ENCODE measurements around the gene GBE1.

The GBE1 gene

DNA sequence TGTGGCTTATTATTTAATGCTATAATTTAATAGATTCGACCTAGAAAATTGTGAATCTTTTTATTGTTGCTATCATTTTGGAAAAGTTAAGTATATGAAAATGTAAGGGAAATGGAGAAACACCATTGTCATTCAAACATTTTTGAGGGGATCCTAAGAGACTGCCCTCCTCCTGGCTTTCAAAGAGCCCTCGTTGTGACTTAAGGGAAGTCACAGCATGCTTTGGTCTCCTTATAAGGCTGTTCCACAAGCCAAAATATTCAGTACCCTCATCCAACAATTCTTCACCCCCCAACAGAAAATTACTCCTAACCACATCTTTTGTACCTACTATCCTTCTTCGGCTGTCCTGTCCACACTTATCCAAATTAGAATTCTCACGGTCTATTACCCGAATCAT lies 140.2 kb downstream of the GBE1 start:
- DNase-seq (ENCODE audit: low spot score), result no peak

DNA sequence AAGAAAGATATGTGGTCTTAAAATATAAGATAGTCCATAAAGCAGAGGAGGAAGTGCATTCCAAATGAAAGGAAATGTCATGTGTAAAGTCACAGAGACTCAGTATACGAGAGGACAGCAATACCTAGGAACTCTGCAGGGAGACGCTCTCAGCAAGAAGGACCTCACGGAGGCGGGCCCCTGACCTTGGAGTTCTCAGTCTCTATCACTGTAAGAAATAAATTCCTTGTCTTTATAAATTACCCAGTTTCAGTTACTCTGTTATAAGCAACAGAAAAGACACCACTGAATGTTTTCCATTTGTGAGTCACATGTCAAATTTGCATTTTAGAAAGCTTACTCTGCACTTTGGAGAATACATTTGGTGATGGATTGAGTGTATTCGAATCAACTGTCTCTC lies 140.6 kb downstream of the GBE1 start:
- DNase-seq (ENCODE audit: low spot score), result no peak

DNA sequence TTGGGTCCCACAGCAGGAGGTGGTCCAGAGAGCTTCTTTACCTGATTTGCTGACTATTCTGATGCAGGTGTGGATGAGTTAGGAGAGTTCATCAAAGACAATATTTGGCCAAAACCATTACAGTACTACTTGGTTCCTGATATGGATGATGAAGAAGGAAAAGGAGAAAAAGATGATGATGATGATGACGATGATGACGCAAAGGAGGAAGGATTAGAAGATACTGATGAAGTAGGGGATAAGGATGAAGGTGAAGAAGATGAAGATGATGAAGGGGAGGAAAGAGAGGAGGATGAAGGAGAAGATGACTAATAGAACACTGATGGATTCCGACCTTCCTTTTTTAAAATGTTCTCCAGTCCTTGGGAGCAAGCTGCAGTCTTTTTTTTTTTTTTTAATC lies 148.7 kb downstream of the GBE1 start:
- no peak for DNase-seq (ENCODE audit: low spot score)

DNA sequence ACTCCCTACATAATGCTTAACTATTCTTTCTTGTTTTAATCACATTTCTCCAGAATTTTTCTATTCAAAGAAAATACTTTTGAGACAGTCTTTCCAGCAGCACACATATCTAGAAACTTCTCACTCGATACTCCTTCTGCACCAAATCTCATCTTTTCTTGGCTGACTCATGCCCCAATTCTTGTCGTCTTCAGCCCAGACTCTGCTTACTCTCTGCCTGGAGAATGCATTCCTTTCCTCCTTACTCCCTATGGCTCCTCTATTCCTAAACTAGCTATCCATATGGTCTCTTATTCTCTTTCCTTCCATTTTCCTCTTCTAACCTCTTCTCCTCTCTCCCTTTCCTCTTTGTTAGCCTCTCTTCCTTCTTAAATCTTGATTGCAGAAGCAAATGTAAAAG lies 158.7 kb downstream of the GBE1 start:
- DNase-seq (ENCODE audit: low spot score), result peak; percentile 47

DNA sequence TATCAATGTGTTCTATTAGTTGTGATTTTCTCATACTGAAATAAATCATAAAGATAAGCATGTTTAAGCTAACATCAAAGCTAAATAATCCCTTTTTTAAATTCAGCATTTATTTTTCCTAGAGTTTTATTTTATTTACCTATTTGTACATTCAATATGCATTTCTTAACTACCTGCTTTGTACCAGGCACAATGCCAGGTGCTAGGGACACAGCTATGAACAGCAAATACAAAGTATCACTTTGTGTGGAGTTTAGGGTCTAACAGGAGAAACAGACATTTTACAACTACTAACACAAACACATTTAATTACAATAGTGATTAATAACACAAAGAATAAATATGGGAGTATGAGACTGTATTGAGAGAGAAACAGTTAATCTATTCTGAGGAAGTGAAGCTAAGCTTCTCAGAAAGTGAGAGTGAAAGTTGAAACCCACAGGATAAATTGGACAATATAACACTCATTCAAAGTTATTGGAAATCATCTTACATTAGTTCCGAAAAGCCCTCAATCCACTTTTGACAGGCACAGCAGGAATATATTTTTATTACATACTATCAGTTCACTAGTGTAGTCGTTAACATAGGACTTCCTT lies 159.6 kb downstream of the GBE1 start:
- DNase-seq (ENCODE audit: low spot score), result no peak

DNA sequence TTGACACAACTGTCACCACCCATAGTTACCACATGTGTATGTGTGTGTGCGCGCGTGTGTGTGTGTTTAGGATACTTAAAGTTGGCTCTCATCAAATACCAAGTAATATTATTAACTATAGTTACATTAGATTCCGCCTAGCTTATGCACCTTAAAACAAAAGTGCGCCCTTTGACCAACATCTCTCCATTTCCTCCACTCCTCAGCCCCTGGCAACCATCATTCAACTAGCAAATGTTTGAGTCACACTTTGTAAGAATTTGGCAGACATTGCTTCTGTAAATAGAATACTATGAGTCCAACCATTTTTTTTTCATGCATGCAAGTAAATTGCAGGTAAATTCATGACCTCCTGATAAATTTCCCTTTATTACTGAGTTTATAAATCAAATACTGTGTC lies 169.3 kb downstream of the GBE1 start:
- DNase-seq (ENCODE audit: low spot score), result no peak

DNA sequence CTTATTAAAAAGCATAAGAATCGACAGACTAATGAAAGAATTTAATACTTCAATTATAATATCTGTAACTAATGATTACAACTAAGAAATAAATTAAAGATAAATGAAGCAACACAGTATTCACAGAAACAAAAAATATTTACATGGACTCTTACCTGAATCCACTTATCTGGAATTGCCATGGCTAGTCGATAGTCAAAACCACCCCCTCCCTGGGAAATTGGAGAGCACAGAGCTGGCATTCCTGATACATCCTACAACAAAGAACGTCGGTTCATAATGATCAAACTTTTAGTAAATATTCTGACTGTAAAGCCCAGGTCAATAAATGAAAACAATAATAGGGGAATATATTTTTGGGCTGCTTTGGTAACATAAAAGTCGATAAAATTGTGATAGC lies 175.5 kb downstream of the GBE1 start:
- DNase-seq (ENCODE audit: low spot score), result no peak

DNA sequence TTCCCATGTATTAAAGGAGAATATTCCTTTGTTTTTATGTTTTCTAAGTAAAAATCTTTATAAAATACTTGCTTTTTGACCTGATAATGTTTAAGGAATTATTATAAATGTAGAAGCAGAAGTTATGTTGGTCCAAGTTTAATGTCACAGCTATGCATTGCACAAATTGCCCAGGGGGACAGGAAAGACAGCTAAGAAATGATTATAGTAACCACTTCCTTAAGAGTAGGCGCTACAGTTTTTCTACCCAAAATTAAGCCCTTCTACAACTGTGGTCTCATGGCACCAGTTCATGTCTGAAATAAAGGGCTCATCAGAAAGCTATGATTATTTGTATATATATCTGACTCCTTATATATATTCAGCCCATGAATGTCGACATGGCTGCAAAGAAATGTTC lies 176.4 kb downstream of the GBE1 start:
- DNase-seq (ENCODE audit: low spot score), result no peak

DNA sequence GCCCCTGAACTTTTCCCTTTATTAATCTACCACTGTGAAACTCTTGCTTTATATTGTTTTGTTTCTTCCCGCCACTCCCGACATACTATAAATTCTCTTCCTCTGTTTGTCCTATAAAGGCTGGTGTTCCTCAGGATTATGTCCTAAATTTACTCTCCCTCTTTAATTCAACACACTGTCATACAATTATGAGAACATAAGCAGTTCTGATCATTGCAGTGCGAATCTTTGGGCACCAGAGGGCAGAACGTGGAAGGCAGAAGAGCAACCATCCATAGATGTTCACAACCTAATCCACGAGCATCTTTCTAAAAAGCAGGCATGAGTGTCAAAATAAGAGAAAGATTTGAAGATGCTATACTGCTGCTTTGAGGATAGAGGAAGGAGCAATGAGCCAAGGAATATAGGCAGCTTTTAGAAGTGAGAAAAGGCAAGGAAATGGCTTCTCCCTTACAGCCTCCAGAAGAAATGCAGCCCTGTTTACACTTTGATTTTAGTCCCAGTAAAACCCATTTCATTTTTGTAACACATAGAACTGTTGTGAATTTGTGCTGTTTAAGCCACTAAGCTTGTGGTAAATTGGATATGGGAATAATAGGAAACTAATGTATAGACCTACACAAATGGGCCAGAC lies 179.4 kb downstream of the GBE1 start:
- DNase-seq (ENCODE audit: low spot score), result peak; percentile 15

DNA sequence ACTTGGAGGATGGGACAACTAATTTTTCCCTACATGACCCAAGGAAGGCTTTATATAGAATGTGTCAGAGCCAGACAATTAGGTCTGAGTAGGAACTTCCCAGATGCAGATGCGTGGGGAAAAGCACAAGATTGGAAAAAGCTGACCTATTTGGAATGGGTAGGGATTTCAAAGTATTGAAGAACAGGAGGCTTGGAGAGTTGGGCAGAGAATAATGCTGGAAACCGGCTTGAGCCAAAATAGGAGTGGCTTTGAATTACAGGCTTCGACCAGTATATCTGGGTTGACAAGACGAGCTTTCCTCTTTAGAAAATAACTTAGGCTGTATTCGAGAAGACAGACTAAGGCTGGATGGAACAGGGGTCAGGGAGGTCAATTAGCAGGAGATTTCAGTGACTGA lies 181.1 kb downstream of the GBE1 start:
- DNase-seq (ENCODE audit: low spot score), result no peak

DNA sequence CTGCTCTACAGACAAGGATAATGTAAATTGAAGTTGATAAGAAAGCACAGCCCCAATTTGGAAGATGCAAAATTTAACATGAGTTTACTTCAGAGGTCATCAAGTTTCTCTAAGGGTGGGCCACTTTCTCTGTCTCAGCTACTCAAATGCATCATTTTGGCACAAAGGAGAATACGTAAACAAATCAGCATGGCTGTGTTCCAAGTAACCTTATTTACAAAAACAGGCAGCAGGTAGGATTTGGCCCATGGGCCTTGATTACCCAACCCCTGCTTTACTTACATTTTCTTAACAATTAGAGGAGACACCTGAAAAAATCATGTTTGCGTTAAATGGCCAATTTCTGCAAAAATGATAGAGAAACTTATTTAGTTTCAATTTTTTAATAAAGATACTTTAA lies 181.7 kb downstream of the GBE1 start:
- DNase-seq (ENCODE audit: low spot score), result no peak

DNA sequence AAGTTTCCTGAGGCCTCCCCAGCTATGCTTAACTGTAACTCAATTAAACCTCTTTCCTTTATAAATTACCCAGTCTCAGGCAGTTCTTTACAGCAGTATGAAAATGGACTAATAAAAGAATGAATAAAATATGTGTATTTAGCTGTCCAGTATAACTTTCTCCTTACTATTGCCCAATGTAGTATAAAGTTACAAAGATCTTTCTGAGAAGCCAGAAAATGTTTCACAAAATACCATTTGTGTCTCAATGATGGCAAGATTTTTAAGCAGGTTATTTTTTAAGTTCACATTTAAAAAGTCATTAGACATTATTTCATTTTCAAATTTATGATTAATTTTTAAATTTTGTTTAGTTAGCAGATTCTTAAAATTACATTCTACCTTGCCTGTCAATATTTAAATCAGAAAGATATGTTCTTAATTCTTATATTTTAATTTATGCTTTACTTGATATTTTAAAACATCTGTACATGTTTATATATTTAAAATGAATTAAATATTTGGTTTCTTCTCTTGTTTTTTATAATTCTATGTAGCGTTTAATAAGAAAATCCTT lies 189.2 kb downstream of the GBE1 start:
- DNase-seq (ENCODE audit: low spot score), result no peak

DNA sequence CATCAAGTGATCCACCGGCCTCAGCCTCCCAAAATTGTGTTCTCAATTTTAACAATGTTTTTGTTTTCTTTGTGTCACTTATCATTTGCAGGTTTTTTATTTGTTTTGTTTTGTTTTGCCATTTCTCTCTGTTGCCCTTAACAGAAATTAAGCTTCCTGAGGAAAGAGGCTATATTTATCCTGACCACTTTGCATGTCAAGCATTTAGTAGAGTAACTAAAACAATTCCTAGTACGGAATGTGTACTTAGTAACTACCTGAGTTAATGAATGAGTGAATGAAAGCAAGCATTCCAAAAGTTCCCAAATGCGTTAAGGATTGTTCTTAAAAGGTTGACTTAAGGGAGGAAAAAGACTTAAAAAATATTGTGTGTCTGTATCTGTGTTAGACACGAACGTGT lies 193.1 kb downstream of the GBE1 start:
- no peak for DNase-seq (ENCODE audit: low spot score)

DNA sequence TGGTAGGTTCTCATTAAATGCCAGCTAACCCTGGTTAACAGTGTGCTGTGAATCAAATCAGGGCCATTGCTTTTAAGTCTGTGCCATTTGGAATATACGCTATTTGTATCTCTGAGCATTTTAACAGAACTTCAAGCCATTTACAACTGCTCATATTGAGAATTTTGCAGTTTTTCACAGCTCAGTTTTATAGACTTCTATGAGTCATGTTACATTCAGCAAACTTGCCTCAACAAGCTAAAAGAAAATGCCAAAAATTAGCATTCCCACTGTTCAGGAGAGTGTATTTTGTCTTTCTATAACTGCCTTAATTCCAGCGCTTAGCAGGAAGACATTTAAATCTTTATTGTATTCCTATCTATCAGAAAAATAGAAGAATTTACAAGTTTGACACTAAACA lies 196.4 kb downstream of the GBE1 start:
- DNase-seq (ENCODE audit: low spot score), result no peak

DNA sequence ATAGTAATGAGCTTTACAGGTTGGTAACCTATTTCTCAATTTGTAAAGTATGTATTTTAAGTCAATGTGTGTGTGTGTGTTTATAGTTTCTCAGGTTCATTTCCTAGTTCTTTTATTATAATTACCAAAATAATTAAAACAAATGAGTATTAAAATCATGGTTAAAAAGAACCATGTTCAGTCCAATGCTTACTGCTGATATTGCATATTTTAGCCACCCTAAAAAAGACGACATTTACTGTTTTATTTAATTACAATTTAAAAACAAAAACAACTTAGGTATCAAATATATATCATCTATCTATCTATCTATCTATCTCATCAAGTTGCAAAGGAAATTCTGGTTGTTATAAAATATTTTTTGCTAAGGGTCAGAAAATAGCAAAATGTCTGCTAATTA lies 203.3 kb downstream of the GBE1 start:
- no peak for DNase-seq (ENCODE audit: low spot score)

DNA sequence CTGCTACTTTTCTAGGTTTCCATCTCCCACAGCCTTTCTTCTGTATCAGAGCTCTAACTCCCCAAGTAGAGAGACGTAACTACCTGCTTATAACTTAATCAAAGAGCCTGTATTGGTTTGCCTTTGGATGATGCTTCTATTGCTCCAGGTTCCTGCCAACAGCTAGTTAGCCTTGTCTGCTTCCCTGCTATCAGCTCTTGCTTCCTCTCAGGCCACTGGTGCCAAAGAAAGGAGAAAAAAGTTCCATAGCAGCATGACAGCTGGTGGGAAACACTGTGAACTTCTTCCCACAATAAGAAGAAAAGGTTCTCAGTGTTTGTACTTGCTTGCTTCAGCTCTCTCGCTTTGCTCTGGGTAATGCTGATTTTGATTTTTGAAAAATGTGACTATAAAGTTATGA lies 206.6 kb downstream of the GBE1 start:
- no peak for DNase-seq (ENCODE audit: low spot score)

DNA sequence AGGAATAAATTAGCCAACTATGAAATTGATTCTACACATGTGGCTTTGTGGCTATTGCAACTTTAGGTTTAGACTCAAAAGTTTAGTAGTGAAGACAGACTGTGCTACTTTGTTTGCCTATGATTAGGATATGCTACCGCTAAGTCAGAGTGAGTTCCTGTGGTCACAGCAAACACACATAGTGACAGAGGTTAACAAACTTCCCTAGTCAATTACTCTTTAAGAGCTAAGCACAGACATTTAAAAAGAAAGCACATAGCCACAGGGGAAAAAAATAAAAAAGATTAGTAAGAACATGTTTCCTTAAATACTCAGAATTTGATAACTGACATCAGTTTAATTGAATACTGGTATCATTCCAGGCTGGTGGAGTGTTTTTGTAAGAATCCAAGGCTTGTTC lies 207.1 kb downstream of the GBE1 start:
- DNase-seq (ENCODE audit: low spot score), result no peak

DNA sequence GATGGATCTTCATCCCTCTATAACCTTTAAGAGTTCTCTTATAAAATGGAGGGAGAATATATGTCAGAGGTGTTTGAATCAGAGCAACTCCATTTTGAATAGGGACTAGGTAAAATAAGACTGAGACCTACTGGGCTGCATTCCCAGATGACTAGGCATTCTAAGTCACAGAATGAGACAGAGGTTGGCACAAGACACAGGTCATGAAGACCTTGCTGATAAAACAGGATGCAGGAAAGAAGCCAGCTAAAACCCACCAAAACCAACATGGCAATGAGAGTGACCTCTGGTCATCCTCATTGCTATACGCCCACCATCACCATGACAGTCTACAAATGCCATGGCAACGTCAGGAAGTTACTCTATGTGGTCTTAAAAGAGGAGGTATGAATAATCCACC lies 211.0 kb downstream of the GBE1 start:
- DNase-seq (ENCODE audit: low spot score), result no peak

DNA sequence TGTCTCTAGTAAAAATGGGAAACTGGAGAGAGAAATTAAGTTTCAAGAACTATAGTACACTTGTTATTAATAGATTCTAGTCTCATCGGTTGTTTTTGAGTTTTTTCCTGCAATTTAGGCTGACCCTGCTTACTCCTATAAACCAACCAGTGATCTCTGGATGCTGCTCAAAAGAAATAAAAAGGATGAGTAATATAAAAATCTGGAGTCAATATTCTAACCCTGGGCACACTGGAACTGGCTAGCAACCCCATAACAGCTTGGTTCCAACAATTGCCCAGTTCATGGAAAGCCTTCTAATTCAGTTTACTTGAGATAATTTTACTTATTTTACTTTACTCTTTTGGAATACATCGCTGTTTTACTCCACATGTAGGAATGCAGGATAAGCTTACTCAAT lies 211.6 kb downstream of the GBE1 start:
- DNase-seq (ENCODE audit: low spot score), result peak; percentile 18

DNA sequence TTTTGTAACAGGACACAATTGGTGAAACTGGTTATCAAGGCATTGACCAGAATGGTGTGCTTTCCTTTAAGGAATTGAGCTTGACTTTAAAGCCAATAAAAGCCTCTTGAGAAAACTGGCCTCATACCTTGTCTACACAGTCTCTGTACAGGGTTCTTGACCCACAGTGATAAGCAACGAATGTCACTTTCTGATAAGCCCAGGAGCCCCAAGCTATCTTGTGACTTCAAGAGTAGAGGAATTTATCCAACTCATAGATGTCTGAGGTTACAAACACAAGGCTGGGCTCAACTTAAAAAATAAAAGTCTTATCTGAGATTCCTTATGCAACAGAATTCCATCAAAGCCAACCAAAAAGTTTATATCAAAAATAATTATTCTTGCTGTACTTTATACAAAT lies 212.1 kb downstream of the GBE1 start:
- no peak for DNase-seq (ENCODE audit: low spot score)

DNA sequence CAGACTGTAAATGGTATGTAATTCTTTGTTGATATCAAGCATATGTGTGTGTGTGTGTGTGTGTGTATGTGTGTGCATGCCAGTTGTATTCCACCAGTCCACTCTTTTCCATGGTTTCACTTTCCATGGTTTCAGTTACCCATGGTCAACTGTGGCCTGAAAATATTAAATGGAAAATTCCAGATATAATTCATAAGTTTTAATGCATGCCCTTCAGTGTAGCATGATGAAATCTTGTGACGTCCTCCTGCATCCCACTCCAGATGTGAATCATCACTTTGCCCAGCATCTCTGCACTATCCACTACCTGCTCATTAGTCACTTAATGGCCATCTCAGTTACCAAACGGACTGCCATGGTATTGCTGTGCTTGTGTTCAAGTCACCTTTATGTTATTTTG lies 215.9 kb downstream of the GBE1 start:
- peak; percentile 5 for DNase-seq (ENCODE audit: low spot score)

DNA sequence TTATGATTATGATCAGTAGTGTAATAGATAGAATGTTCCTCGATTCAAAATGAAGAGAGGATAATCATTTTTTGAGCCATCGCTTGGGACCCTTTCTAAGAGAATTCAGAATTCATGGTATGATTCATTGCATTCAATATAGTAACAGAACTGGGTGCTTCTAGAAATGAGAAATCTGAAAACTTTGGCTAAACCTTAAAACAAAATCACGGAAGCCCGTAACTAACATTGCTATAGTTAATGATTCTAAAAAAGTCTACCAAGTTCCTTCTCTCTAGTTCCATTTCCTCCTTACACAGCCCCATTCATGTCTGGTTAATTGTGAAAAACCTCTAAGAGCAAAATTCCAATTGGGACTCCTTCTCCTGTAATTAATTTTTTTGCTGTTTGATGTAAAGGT lies 217.1 kb downstream of the GBE1 start:
- DNase-seq (ENCODE audit: low spot score), result no peak

DNA sequence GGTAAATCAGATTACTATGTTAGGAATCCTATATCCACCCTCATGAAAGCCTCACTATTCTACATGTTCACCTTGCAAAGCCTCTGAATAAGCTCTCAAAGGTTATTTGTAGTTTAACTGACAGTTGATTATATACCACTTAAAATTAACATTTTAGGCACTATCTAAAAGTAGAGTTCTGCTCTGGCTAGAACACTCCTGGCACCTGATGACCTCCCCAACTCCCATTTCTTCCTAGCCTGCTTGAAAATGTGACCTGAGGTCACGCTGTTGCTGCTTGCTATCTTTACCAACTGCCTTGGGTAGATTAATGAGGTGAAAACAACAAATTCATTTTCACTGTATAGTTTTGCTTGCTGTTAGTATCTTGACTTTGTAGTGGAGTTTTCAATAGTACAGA lies 220.7 kb downstream of the GBE1 start:
- DNase-seq (ENCODE audit: low spot score), result no peak

DNA sequence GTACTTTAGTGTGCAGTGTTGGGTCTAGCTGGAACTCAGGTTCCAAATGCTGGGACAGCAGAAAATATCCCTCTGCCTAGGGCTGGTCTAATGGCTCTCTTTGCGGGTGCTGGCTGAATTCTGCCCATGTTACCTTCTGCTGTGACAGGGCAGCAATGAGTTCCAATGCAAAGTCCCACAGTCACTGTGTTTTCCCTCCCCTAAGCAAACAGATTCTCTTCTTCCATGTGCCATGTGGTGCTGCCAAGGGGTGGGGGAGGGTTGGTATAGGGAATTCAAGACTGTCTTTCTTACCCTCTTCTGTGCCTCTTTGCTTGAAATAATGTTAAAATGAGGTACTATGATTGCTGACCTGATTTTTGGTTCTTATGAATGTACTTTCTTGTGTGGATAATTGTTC lies 229.6 kb downstream of the GBE1 start:
- DNase-seq (ENCODE audit: low spot score), result no peak

All from GM03348 (cell line).